ENCODE results near the gene CASQ1. TPM values are rescaled to one million over a fixed set of nuclear protein-coding genes. Genes with fewer than 3 reads are reported as not detected.

CASQ1 gene
- total and polyA plus RNA-seq, 2 of the 13 experiments (the other 11 are each of a cell fraction or from before 2014, with no cell fraction given), result 0.09 to 0.20 TPM

DNA sequence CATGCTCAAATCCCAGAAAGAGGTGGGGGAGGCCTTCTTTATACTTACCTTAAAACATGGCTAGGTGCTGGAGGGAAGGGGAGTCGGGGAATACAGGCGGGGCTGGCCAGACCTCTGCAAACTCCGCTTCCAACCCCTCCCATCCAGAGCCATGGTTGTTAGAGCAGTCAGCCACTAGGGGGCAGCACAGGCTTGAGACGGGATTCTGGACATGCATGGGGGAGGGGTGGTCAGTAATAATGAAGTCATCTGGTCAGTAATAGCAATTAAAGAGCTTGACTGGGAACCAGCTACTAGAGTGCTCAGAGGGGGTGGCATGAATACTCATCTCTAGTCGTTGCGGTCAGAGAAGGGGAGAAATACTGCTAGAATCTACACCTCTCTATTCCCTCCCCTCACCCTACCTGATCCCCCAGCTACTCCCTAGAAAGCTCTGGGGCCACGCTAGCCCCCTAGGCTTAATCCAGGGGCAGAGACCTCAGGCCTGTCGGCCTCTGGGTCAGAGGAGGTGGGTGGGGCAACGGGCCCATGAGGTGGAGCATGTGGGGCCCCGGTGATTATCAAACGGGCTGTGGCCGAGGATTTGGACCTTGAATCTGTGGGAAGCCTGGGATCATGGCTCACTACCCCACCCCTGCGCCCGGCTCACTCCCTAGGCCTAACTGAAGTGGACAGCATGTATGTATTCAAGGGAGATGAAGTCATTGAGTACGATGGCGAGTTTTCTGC is 2.9 kb downstream of the CASQ1 start (continued):
- TF ChIP-seq, protein P1, sequence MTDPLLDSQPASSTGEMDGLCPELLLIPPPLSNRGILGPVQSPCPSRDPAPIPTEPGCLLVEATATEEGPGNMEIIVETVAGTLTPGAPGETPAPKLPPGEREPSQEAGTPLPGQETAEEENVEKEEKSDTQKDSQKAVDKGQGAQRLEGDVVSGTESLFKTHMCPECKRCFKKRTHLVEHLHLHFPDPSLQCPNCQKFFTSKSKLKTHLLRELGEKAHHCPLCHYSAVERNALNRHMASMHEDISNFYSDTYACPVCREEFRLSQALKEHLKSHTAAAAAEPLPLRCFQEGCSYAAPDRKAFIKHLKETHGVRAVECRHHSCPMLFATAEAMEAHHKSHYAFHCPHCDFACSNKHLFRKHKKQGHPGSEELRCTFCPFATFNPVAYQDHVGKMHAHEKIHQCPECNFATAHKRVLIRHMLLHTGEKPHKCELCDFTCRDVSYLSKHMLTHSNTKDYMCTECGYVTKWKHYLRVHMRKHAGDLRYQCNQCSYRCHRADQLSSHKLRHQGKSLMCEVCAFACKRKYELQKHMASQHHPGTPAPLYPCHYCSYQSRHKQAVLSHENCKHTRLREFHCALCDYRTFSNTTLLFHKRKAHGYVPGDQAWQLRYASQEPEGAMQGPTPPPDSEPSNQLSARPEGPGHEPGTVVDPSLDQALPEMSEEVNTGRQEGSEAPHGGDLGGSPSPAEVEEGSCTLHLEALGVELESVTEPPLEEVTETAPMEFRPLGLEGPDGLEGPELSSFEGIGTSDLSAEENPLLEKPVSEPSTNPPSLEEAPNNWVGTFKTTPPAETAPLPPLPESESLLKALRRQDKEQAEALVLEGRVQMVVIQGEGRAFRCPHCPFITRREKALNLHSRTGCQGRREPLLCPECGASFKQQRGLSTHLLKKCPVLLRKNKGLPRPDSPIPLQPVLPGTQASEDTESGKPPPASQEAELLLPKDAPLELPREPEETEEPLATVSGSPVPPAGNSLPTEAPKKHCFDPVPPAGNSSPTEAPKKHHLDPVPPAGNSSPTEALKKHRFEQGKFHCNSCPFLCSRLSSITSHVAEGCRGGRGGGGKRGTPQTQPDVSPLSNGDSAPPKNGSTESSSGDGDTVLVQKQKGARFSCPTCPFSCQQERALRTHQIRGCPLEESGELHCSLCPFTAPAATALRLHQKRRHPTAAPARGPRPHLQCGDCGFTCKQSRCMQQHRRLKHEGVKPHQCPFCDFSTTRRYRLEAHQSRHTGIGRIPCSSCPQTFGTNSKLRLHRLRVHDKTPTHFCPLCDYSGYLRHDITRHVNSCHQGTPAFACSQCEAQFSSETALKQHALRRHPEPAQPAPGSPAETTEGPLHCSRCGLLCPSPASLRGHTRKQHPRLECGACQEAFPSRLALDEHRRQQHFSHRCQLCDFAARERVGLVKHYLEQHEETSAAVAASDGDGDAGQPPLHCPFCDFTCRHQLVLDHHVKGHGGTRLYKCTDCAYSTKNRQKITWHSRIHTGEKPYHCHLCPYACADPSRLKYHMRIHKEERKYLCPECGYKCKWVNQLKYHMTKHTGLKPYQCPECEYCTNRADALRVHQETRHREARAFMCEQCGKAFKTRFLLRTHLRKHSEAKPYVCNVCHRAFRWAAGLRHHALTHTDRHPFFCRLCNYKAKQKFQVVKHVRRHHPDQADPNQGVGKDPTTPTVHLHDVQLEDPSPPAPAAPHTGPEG (CRISPR knock-in tag; IDR thresholded peaks at IDR 0.05), result no peak
- TF ChIP-seq, protein P2, sequence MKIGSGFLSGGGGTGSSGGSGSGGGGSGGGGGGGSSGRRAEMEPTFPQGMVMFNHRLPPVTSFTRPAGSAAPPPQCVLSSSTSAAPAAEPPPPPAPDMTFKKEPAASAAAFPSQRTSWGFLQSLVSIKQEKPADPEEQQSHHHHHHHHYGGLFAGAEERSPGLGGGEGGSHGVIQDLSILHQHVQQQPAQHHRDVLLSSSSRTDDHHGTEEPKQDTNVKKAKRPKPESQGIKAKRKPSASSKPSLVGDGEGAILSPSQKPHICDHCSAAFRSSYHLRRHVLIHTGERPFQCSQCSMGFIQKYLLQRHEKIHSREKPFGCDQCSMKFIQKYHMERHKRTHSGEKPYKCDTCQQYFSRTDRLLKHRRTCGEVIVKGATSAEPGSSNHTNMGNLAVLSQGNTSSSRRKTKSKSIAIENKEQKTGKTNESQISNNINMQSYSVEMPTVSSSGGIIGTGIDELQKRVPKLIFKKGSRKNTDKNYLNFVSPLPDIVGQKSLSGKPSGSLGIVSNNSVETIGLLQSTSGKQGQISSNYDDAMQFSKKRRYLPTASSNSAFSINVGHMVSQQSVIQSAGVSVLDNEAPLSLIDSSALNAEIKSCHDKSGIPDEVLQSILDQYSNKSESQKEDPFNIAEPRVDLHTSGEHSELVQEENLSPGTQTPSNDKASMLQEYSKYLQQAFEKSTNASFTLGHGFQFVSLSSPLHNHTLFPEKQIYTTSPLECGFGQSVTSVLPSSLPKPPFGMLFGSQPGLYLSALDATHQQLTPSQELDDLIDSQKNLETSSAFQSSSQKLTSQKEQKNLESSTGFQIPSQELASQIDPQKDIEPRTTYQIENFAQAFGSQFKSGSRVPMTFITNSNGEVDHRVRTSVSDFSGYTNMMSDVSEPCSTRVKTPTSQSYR (CRISPR knock-in tag; IDR thresholded peaks at IDR 0.05; ENCODE audit: borderline replicate concordance), result peak; percentile 99
- TF ChIP-seq ZNF557 (CRISPR knock-in tag; IDR thresholded peaks at IDR 0.05) (0 out of 2 replicates have a peak, but pooled peaks have one; percentile 25), SMAD1 (CRISPR knock-in tag; IDR thresholded peaks at IDR 0.05; ENCODE audit: borderline replicate concordance, low read depth) (0 out of 2 replicates have a peak, but pooled peaks have one; percentile 19), ZNF816 (CRISPR knock-in tag; IDR thresholded peaks at IDR 0.05; ENCODE audit: borderline replicate concordance) (no peak), EED (CRISPR knock-in tag; IDR thresholded peaks at IDR 0.05) (no peak), PHF21A (CRISPR knock-in tag; IDR thresholded peaks at IDR 0.05) (peak; percentile 70), ZBTB20 (CRISPR knock-in tag; IDR thresholded peaks at IDR 0.05; ENCODE audit: borderline replicate concordance, low read depth) (0 out of 2 replicates have a peak, but pooled peaks have one; percentile 46), HES4 (CRISPR knock-in tag; IDR thresholded peaks at IDR 0.05; ENCODE audit: borderline replicate concordance) (no peak), ZNF274 (CRISPR knock-in tag; IDR thresholded peaks at IDR 0.05) (0 out of 2 replicates have a peak, but pooled peaks have one; percentile 61), THAP11 (CRISPR knock-in tag; IDR thresholded peaks at IDR 0.05) (peak; percentile 47; the same call in 1 of the 2 replicates), ZFP90 (CRISPR knock-in tag; IDR thresholded peaks at IDR 0.05; ENCODE audit: borderline replicate concordance) (peak; percentile 40; the same call in 1 of the 2 replicates), POGZ (CRISPR knock-in tag; IDR thresholded peaks at IDR 0.05) (peak; percentile 44; the same call in 1 of the 2 replicates), MIER3 (CRISPR knock-in tag; IDR thresholded peaks at IDR 0.05; ENCODE audit: borderline replicate concordance) (peak; percentile 51; the same call in 1 of the 2 replicates), ZMAT3 (CRISPR knock-in tag; conservative IDR thresholded peaks at IDR 0.05) (no peak), ZNF101 (CRISPR knock-in tag; IDR thresholded peaks at IDR 0.05; ENCODE audit: borderline replicate concordance, low read depth) (0 out of 2 replicates have a peak, but pooled peaks have one; percentile 44), ZNF263 (CRISPR knock-in tag; IDR thresholded peaks at IDR 0.05) (no peak), ZFP41 (CRISPR knock-in tag; IDR thresholded peaks at IDR 0.05; ENCODE audit: borderline replicate concordance) (no peak)

Measured in HepG2 (cell line).